ENCODE results near the gene GAD1.

GAD1 gene

DNA sequence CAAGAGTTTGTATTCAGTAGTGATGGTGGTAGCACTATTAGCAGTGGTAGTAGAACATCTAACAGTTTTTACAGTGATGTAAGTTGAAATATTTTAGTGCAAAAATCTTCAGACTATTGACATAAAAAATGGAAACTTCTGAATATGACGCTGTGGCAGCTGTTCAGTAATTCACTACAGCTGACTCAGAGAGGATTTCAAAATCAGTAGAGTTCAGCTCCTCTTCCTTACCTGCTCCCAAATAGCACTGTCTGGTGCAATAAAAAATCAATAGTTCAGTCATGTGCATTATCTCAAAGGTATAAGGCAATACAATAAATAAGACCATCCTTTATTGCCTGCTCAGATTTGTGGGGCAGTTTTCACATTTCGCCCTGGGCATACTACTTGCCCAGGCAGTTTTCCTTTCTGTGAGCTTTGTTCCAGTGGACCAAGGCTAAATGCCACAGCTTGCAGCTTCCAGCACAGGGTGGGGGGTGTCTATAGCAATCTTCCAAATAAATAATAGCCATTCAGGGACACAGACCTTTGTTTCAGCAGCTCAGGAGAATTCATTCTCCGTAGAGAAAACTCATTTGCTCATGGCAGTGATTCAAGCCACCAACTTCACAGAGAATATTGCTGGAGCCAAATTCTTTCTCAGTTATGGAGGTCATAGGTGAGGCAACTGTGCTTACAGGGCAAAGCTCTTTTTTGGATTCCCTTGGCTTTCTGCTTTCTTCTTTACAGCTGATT, 78.5 kb downstream of the GAD1 start:
- no peak for DNase-seq (ENCODE audit: low read depth in 2 of 2)

DNA sequence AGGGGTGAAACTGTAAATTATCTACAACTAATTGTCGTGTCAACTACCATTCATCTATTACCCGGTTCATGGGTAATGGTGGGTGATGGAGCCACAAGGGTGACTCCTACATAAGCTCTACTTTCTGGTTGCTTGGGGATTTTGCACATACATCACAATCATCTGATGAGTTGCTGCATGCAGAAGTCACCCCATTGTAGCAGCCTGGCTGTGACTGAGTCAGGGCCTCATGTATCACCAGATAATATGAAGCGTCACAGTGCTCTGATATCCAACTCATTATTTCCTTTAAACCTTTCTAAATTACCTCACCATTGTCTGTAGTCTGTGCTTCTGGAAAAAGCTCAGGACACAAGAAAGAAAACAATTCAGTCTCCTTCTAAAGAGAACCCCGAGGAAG, 79.9 kb downstream of the GAD1 start:
- no peak for DNase-seq (ENCODE audit: low read depth in 2 of 2)

DNA sequence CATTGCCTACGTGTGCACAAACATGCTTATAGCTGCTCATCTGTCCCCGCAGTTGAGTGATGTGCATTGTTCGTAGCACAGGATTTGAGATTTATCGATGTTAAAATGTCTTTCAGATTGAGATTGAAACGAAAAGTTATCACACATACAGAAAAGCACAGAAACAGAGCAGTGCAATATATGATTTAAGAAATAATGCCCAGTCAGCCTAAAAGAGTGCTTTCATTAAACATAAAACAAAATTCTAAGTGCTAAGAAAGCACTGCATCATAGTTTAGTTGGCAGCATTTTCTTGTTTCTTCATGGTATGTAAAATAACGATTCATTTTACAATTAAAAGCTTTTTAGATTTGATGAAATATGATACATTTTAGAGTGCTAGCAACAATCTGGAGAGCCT, 80.4 kb downstream of the GAD1 start:
- no peak for DNase-seq (ENCODE audit: low read depth in 2 of 2)

DNA sequence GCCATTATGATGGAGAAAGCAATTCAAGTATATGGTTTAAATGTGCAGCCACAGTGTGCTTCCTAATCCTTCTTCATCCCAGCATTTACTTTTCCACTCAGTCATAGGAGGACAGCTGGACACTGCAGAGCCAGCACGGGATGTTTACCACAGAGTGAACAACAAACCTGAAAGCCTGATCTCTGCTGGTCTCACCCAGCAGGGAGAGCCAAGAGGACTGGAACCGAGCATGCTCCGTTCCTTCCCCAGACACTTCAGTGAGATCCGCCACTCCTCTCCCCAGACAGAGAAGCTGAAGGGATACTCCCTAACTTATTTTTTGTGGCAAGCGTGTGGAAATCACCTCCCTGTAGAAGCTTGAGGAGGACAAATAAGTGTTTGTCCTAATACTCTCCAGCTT, 89.2 kb downstream of the GAD1 start:
- DNase-seq (ENCODE audit: low read depth in 2 of 2): no peak
